HG02885 (cell line): Measurements from ENCODE around the gene CUX1.
"Not testable (repeated sequence)": the region's sequence is repeated elsewhere in the genome, so short reads cannot be mapped to it uniquely, and the experiment has no call there.

Experiments
- ATAC-seq: cut with Tn5 transposase; IDR thresholded peaks from one replicate; pipeline ENCODE4 v1.9.1; 2021; ENCODE audit warnings: mild to moderate bottlenecking; ENCODE audit not compliant: unreplicated experiment, poor library complexity

CUX1 gene

DNA sequence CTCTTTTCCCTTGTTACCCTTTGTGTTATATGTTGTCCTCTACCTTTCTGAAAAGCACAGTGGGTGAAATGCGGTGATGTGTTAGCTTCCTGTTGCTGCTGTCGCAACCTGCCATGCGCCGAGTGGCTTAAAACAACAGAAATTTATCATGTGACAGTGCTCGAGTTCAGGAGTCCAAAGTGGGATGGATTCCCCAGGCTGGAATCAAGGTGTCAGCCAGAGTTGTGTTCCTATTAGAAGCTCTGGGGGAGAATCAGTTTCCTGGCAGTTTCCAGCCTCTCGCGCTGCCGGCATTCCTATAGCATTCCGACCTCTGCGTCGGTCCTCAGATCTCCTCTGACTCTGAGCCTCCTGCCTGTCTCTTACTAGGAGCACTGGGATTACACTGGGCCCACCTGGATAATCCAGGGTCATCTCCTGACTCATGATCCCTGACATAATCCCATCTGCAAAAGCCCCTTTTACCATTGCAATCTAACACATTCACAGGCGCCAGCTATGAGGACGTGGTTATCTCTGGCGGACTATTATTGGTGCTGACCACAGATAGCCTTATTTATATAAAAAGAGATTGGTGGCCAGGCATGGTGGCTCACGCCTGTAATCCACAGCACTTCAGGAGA lies 207.5 kb downstream of the CUX1 start:
- ATAC-seq: no peak

DNA sequence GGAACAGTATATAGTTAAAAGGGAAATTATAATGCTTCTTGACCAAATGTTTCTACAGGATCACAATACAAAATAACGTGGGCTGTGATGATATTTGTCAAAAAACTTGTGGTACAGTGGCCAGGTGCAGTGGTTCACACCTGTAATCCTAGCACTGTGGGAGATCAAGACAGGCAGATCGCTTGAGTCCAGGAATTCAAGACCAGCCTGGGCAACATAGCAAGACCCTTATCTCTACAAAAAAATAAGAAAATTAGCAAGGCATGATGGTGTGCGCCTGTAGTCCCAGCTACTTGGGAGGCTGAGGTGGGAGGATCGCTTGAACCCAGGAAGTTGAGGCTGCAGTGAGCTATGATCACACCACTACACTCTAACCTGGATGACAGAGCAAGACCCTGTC lies 208.4 kb downstream of the CUX1 start:
- not testable (repeated sequence) for ATAC-seq

DNA sequence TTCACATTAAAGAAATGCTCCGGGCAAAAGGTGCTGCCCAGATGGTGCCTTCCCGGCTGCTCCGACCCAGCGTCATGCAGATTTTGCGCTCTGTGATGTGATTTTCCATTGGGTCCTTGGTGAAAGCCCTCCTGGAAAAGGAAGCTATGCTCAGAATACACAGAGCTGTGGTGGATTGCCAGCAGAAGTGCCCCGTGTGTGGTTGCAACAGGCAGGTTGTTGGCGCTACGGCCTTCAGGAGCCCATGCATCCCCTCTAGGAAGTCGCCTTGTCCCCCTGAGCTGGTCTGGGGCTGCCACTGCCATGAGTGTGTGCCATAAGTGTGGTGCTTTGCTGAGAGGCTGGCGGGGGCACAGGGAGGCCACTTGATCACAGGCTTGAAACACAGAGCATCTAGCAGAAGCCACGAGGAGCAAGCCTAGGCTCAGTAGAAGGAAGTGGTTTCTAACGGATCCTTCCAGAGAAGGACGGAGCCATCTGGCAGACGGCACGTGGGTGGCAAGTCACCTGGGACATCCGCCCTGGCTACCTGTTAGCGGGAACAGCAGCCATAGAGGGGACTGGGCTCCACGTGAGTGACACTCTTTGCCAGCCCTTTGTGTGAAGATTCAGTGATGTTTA lies 210.9 kb downstream of the CUX1 start:
- no peak for ATAC-seq

DNA sequence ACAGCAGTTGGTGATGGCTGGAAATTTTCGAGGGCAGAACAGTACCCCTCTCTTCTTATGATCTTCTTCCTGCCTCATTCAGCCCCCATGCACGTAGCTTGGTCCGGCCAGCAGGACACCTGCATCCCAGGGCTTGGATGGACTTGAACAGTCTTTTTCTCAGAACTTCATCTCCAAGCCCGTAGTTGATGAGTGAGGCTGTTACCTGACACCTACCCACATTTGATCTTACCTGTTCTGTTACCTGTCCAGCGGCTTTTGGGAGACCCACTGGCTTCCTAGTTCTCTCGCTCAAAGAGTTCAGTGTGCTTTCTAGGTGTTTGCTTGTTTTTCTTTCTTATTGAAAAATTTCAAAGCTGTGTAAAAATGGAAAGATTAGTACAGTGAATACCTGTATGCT lies 212.2 kb downstream of the CUX1 start:
- no peak for ATAC-seq

DNA sequence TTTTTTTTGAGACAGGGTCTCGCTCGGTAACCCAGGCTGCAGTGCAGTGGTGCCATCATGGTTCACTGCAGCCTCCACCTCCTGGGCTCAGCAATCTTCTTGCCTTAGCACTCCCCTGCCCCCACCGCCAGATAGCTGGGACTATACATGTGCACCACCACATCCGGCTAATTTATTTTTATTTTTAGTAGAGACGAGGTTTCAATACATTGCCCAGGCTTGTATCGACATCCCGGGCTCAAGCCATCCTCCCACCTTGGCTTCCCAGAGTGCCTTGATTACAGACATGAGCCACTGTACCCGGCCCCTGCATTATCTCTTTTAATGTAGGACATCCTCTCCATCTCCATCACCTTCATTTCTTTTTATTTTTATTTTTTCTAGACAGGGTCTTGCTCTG lies 213.3 kb downstream of the CUX1 start:
- no peak for ATAC-seq

DNA sequence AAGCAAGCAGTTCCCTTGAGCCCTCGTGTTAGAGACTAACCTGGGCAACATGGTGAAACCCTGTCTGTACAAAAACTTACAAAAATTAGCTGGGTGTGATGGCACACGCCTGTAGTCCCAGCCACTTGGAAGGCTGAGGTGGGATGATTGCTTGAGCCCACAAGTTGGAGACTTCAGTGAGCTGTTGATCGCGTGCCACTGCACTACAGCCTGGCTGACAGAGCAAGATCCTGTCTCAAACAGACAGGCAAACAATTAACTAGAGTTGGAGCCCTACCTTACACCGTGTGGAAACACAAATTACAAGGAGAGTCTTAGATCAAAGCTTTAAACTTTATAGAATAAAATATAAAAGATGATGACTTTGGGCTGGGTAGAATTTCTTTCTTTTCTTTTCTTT lies 219.5 kb downstream of the CUX1 start:
- ATAC-seq: no peak

DNA sequence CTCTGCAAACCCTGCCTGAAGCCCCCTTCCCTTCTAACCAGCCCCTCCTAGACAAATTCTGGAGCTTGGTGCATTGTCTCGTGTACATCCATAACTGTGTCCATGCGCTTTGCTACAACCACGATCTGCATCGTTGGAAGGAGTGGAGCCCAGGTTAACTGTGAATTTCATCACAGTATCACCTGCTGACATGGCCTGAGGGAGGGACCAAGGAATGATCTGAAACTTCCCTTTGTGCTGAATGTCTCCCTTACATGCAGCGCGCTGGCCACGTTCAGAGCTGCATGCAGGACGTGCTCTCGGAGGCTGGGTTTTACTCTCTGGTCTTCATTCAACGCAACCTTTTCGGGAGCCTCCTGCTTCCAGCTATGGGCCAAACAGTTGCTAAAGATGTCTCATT lies 222.3 kb downstream of the CUX1 start:
- ATAC-seq: no peak

DNA sequence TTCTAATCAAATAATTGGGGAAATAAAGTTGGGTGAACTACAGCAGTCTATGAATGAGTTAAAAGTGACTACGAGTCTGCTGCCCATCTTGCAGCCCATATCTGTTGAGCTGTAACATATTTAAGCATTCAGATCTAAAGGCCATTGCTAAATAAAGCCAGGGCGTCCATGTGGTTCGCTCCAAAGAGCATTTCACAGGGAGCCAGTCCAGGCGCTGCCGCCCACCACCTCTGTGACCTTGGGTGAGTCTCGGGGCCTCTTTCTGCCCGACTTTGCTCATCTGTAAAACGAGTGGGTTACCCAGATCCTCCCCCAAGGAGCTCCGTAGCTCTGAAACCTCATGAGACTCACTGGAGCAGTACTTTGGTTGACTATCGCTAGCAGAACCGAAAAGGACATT lies 223.1 kb downstream of the CUX1 start:
- no peak for ATAC-seq

DNA sequence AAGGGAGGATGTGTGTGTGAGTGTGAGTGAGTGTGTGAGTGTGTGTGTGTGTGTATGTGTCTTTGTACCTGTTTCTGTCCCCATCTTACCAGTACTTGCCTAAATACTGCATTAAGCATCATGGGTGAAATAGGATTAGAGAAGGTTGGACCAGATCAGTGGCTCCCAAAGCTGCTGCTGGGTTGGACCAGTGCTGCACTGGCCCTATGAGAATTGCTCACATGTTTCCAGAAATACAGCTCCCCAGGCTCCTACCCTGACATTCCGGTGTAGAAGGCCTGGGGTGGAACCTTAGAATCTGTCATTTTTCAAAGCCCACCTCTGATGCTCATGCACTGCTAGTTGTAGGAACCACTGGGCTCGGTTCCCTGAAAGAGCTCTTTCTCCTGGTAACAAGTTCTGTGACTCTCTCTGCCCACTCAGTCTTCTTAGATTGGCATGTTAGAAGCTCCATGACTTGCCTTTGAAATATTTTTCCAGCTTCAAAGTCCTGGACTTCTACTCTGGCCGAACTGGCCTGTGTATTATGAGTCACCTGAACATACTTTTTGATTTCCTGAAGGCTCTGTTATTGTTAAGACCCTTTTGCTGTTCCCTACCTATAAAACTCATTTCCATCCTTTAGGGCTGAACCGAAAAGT lies 224.7 kb downstream of the CUX1 start:
- no peak for ATAC-seq

DNA sequence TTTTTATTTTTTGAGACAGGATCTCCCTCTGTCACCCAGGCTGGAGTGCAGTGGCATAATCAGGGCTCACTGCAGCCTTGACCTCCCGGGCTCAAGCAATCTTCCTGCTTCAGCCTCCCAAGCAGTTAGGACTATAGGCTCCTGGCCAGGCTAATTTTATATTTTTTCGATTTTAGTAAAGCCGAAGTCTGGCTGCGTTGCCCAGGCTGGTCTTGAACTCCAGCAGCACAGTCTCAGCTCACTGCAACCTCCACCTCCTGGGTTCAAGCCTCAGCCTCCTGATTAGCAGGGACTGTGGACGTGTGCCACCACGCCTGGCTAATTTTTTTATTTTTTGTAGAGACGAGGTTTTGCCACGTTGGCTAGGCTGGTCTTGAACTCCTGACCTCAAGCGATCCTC lies 225.4 kb downstream of the CUX1 start:
- ATAC-seq: not testable (repeated sequence)

DNA sequence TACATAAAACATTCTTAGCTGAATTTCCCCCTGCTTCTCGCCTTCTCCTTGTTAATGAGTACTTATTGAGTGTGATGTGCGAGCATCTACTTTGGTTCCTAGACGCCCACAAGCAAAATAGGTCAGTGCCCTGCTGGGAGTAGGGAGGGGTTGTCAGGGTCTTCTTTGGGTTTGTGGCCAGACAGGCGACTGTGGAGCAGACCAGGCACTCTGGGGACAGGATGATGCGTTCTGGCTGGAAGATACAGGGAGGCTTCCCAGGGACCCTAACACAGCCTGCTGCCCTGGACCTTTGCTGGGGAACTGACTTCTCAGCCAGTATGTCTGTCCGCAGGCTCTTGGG lies 227.2 kb downstream of the CUX1 start:
- no peak for ATAC-seq

DNA sequence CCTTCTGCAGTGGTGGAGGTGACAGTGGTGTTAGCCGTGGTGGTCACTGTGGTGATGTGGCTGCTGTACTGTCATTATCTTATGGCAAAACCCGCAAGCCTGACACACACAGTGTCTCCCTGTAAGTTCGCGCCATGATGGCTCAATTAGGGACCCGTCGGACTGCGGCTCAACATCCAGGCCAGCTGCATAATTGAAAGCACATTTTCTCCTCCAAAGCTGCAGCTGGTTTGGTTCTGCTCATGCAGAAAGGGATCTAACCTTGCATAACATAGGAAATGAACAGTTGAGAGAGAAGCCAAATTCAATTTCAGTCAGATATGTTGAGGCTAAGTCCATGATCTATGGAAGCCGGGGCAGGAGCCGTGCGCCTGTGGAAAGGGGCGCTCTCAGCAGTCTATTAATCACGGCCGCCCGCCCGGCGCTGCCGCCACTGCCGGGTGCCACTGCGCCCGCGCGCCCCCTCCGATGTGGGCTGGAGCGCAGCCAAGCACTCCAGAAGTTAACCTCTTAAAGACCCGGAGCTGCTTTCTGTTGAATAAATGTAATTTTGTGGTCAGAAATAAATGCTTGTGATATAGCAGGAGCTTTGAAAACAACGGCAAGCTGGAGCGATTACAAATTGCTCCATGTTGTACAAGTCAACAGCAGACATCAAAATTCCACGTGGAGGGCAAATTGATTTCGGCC lies 227.7 kb downstream of the CUX1 start:
- ATAC-seq: no peak

DNA sequence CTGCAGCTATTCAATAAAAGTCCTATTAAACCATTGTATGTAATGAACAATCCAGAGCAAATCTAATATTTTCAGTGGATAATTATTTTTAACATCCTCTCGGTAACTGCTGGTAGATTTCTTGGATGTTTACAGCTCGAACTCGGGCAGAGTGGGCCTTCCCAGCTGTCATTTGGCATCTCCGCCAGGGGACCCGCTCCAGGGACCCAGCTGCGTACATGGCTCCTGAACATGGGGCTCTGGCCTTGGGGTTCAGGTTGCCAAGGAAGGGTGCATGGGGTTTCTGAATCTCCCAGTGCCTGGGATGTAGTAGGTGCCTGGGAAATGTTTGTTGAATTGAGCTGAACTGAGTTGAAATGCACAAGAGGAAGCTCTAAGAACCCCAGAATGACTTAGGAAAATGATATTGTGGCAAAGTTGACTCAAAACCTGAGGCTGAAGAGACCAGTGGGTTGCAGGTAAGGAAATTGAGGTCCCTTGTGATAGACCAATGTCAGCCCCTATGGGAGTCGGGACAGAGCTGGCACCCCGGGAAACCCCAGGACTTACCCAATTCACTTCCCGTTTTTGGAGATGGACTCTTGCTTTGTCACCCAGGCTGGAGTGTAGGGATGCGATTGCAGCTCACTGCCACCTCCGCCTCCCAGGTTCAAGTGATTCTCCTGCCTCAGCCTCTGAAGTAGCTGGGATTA lies 228.4 kb downstream of the CUX1 start:
- ATAC-seq: no peak

DNA sequence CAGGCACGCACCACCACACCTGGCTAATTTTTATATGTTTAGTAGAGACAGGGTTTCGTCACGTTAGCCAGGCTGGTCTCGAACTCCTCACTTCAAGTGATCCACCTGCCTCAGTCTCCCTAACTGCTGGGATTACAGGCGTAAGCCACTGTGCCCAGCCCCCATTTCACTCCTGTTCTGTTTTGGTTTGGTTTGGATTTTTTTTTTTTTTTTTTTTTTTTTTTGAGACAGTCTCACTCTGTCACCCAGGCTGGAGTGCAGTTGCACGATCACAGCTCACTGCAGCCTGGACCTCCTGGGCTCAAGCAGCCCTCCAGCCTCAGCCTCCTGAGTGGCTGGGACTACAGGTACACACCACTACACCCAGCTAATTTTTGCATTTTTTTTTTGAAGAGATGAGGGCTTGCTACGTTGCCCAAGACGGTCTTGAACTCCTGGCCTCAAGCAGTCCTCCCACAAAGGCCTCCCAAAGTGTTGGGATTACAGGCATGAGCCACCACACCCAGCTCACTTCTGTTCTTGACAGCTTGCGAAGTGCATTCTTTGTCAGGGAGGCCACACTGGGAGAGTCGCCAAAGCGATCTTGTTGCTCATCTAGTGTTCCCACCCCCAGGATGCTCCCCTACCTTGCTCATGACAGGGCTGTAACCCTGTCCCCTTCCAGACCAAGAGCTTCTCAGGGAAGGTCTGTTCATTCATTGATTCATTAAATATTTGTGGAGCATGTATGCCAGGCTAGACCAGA lies 229.1 kb downstream of the CUX1 start:
- no peak for ATAC-seq

DNA sequence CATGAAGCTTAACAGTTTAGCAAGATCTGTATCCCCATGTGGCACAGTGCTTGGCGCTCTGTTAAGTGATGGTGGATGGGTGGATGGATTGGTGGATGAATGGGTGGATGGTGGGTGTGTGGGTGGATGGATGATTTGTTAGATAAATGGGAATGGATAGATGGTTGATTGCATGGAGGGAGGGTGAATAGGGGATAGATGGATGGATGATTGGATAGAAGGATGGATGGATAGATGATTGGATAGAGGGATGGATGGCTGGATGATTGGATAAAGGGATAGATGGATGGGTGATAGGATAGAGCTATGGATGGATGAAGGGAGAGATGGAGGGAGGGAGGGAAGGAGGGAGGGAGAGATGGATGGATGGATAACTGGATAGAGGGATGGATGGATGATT lies 229.7 kb downstream of the CUX1 start:
- no peak for ATAC-seq

DNA sequence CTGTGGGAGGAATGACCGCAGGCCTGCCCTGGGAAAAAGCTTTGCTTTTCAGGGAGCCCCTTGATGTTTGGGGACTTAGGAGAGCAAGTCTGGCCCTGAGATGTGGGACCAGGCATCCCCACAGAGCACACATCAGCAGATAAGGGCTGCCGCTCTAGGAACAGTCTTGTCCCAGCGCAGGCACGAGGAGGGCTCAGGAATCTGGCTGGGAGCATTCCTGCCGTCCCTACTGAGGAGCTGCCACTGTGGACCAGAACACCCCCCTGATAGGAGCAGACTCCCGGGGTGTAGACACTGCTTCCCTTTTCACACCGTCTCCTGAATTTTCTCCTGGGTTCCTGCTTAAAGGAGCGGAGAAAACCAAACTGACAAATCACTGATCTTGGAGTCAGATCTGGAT lies 232.3 kb downstream of the CUX1 start:
- ATAC-seq: no peak

DNA sequence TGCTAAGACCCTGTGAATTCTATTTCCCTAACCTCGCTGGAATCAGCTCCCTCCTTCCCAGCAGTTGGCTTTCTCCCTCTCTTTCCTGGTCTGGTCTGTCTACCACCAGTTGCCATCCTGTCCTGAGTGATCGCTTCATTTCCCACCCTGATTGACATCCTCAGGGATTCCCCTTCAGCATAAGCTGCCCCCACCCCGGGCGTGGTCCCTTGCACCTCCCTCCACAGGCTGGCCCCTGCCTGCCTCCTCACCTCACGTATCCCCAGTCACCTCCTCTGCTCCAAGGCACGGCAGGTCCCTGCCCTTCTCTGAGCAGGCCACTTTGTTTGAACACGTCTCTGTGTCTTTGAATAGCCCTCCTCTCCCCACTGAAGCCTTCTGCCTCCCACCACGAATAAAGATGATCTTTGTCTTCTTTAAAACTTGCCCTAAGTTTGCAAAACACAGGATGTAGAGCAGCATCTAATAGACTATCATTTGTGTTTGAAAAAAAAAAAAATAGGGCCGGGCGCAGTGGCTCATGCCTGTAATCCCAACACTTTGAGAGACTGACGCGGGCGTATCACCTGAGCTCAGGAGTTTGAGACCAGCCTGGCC lies 233.5 kb downstream of the CUX1 start:
- no peak for ATAC-seq

DNA sequence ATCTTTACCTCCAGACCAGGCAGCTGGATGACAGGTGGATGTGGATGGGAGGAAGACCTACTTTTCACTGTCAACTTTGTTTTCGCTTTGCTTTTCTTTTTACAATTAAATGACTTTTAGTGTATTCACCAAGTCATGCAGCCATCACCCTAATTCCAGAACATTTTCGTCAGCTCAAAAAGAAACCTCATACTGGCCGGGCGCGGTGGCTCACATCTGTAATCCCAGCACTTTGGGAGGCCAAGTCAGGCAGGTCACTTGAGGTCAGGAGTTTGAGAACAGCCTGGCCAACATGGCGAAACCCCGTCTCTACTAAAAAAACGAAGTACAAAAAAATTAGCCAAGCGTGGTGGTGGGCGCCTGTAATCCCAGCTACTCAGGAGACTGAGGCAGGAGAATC lies 234.3 kb downstream of the CUX1 start:
- not testable (repeated sequence) for ATAC-seq

DNA sequence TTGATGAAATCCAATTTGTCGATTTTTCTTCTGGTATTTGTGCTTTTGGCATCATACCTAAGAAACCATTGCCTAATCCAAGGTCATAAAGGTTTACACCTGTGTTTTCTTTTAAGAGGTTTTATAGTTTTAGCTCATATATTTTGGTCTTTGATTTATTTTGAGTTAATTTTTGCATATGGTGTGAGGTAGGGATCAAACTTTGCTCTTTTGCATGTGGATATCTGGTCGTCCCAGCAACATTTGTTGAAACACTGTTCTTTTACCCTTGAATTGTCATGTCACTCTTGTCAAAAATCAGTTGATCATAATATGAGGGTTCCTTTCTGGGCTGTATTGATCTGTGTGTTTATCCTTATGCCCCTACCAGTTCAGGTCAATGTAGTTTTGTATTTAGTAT lies 236.7 kb downstream of the CUX1 start:
- no peak for ATAC-seq
